ENCODE data around the gene LRMDA. TPM values are rescaled to one million over a fixed set of nuclear protein-coding genes. Genes with fewer than 3 reads are reported as not detected.
A peak's percentile ranks its signal among the peaks of the same experiment; 100 is the strongest.

Gene LRMDA
- total RNA-seq, 3 donors from 2014 or later: 9.4 to 14.9 (median 10.3) TPM

- intact Hi-C loops (cut with DNase I, micrococcal nuclease): no loop called here
- ATAC-seq: no peak
- no peaks in the 10 kb centered on the region for H3K36me3 ChIP-seq (ENCODE audit: low read depth)
- TF ChIP-seq, protein P1, sequence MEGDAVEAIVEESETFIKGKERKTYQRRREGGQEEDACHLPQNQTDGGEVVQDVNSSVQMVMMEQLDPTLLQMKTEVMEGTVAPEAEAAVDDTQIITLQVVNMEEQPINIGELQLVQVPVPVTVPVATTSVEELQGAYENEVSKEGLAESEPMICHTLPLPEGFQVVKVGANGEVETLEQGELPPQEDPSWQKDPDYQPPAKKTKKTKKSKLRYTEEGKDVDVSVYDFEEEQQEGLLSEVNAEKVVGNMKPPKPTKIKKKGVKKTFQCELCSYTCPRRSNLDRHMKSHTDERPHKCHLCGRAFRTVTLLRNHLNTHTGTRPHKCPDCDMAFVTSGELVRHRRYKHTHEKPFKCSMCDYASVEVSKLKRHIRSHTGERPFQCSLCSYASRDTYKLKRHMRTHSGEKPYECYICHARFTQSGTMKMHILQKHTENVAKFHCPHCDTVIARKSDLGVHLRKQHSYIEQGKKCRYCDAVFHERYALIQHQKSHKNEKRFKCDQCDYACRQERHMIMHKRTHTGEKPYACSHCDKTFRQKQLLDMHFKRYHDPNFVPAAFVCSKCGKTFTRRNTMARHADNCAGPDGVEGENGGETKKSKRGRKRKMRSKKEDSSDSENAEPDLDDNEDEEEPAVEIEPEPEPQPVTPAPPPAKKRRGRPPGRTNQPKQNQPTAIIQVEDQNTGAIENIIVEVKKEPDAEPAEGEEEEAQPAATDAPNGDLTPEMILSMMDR (IDR thresholded peaks at IDR 0.05): no peak
- no peaks in the 10 kb centered on the region for H3K9me3 ChIP-seq
- H3K4me3 ChIP-seq: no peak overlapping the region
- DNase-seq: peak in 1 of 3 donors; percentile 11
- H3K4me1 ChIP-seq (ENCODE audit: low read depth): peaks cover 10% of the 10 kb centered on the region
These were observed 752 bp downstream of the LRMDA start for GRCh38 chr10:75432176-75432575.

- Histone ChIP-seq H3K4me3 (no peak overlapping the region), H3K9me3 (no peaks in the 10 kb centered on the region), H3K36me3 (ENCODE audit: low read depth) (no peaks in the 10 kb centered on the region), H3K4me1 (ENCODE audit: low read depth) (peaks cover 10% of the 10 kb centered on the region)
- DNase-seq: no peak
- ATAC-seq: no peak
- TF ChIP-seq, protein P1 (IDR thresholded peaks at IDR 0.05): no peak
- intact Hi-C loops (cut with DNase I, micrococcal nuclease): no loop called here
These were observed 1.3 kb downstream of the LRMDA start for GRCh38 chr10:75432763-75433162.

DNA sequence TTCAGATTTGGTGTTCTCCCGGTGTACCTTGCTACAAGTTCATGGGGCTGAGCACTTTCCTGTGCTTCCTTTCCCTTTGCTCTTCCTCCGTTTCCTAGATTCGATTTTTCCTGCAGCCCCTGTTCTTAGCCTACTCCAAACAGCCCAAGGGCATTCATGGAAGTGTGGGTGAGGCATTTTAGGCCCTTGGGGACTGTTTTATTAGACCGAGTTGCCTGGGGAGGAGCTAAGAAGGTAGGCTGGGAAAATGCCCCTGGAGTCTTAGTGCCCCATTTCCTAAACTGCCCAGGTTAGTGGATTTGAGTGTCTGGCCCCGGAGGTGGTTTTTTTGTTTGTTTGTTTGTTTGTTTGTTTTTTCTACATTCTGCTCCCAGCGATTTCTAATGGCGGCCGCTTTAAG, 1.8 kb downstream of the LRMDA start:
- H3K4me3 ChIP-seq: no peak overlapping the region
- no peak for ATAC-seq
- H3K9me3 ChIP-seq: no peaks in the 10 kb centered on the region
- DNase-seq: no peak
- H3K4me1 ChIP-seq (ENCODE audit: low read depth): peaks cover 10% of the 10 kb centered on the region
- TF ChIP-seq, protein P1 (IDR thresholded peaks at IDR 0.05): no peak
- H3K36me3 ChIP-seq (ENCODE audit: low read depth): no peaks in the 10 kb centered on the region
- intact Hi-C loops (cut with DNase I, micrococcal nuclease): no loop called here

- no peaks in the 10 kb centered on the region for H3K36me3 ChIP-seq (ENCODE audit: low read depth)
- DNase-seq (no peak), ATAC-seq (no peak)
- H3K4me1 ChIP-seq (ENCODE audit: low read depth): peaks cover 10% of the 10 kb centered on the region
- no peaks in the 10 kb centered on the region for H3K9me3 ChIP-seq
- intact Hi-C loops (cut with DNase I, micrococcal nuclease): no loop called here
- no peak overlapping the region for H3K4me3 ChIP-seq
- TF ChIP-seq, protein P1 (IDR thresholded peaks at IDR 0.05): no peak
These were observed 2.9 kb downstream of the LRMDA start for GRCh38 chr10:75434291-75434690.

- Histone ChIP-seq H3K9me3 (no peaks in the 10 kb centered on the region), H3K36me3 (ENCODE audit: low read depth) (no peaks in the 10 kb centered on the region), H3K4me1 (ENCODE audit: low read depth) (peaks cover 5% of the 10 kb centered on the region), H3K4me3 (no peak overlapping the region)
- ATAC-seq (no peak), DNase-seq (no peak)
- intact Hi-C loops (cut with DNase I, micrococcal nuclease): no loop called here
- TF ChIP-seq, protein P1 (IDR thresholded peaks at IDR 0.05): no peak
These were observed 3.9 kb downstream of the LRMDA start for GRCh38 chr10:75435291-75435690.

GRCh38 chr10:75436896-75437295, 5.5 kb downstream of the LRMDA start:
- intact Hi-C loops (cut with DNase I, micrococcal nuclease): no loop called here
- Histone ChIP-seq H3K4me3 (no peak overlapping the region), H3K4me1 (ENCODE audit: low read depth) (no peaks in the 10 kb centered on the region), H3K9me3 (no peaks in the 10 kb centered on the region), H3K36me3 (ENCODE audit: low read depth) (no peaks in the 10 kb centered on the region)
- TF ChIP-seq, protein P1 (IDR thresholded peaks at IDR 0.05): no peak
- ATAC-seq (no peak), DNase-seq (no peak)

All from mucosa of descending colon (tissue), 3 donors.